Measurements from ENCODE around the gene TXNDC5. TPM values are rescaled to one million over a fixed set of nuclear protein-coding genes. Genes with fewer than 3 reads are reported as not detected.
"Not testable (repeated sequence)": the region's sequence is repeated elsewhere in the genome, so short reads cannot be mapped to it uniquely, and the experiment has no call there.

Gene TXNDC5
- total RNA-seq, 4 donors from 2014 or later = 17.2 to 217 (median 65.2) TPM

DNA sequence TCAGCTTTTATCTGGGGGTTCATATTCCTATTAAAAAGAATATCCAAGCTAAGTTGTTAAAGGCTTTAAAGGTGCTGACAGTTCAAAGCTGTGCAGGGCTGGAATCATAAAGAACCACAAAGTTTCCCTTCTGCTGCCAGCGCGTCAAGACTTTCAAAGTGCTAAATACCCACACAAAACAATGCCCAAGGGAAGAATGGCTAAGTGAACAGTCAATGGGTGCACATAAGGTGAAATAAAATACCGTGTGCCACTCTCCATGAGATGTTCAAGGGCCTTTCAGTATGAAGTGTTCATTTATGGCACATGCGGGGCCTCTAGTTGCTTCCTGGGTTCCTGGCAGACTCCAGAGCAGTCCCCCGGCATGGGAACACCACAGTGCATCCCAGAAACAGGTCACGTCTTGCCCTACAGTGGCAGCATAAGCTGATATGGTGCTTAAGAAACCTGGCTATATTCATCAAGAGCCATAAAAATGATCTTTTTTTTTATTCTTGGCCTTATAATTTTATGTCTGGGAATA is 14.1 kb downstream of the TXNDC5 start:
- TF ChIP-seq POLR2AphosphoS5 (IDR thresholded peaks at IDR 0.05) (no peak), POLR2A (IDR thresholded peaks at IDR 0.05) (no peak), EP300 (IDR thresholded peaks at IDR 0.05; ENCODE audit: low read depth) (no peak)
- TF ChIP-seq, protein P1, sequence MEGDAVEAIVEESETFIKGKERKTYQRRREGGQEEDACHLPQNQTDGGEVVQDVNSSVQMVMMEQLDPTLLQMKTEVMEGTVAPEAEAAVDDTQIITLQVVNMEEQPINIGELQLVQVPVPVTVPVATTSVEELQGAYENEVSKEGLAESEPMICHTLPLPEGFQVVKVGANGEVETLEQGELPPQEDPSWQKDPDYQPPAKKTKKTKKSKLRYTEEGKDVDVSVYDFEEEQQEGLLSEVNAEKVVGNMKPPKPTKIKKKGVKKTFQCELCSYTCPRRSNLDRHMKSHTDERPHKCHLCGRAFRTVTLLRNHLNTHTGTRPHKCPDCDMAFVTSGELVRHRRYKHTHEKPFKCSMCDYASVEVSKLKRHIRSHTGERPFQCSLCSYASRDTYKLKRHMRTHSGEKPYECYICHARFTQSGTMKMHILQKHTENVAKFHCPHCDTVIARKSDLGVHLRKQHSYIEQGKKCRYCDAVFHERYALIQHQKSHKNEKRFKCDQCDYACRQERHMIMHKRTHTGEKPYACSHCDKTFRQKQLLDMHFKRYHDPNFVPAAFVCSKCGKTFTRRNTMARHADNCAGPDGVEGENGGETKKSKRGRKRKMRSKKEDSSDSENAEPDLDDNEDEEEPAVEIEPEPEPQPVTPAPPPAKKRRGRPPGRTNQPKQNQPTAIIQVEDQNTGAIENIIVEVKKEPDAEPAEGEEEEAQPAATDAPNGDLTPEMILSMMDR (IDR thresholded peaks at IDR 0.05) = no peak
- Histone ChIP-seq H3K4me3 (no peak overlapping the region), H3K27ac (peak overlapping the region in 1 of 4 donors; percentile 32), H3K36me3 (peaks cover 0 to 47% (median 17%) of the 10 kb centered on the region in 4 donors), H3K27me3 (no peaks in the 10 kb centered on the region), H3K4me1 (peaks cover 0 to 15% (median 8%) of the 10 kb centered on the region in 4 donors), H3K9me3 (no peaks in the 10 kb centered on the region)
- no peak for DNase-seq
- 90 to 92% methylated on average over 3 to 6 of the region's 6 CpGs for WGBS, 2 donors (ENCODE audit: low coverage in 1 of 2)
- intact Hi-C loops (cut with DNase I; ENCODE audit: low total_unique reads) (no loop called here), in situ Hi-C loops (cut with MboI; ENCODE audit: low pct_ligation_motif_present in 1 of 4, low pct_unique_long_range_greater_than_20kb in 1 of 4, low sequenced_read_pairs in 3 of 4) (loop anchor here in 1 of 4 donors (10.0 kb wide), 1 partner anchor 88 kb away; no protein-coding TSS in a partner anchor)

DNA sequence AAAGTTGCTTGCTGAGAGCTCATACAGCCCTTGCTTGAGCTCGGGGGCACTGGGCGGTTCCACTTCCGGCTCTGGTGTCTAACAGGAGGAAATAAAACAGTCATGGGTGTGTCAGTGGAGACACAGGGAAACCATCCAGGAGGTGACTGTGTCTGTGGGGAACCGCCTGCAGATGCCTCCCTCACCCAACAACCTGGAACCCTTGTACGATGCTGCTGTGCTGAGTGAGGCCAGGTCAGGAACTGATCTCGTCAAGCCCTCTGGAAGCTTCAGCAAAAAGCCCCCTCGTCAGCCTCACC is 15.5 kb downstream of the TXNDC5 start:
- 81% methylated on average over 7 of the region's 7 CpGs; no CpG with 5 or more reads in 1 of the 2 donors for WGBS, 2 donors (ENCODE audit: low coverage in 1 of 2)
- H3K27me3 ChIP-seq = no peaks in the 10 kb centered on the region
- intact Hi-C loops (cut with DNase I; ENCODE audit: low total_unique reads) (no loop called here), in situ Hi-C loops (cut with MboI; ENCODE audit: low pct_ligation_motif_present in 1 of 4, low pct_unique_long_range_greater_than_20kb in 1 of 4, low sequenced_read_pairs in 3 of 4) (loop anchor here in 1 of 4 donors (10.0 kb wide), 1 partner anchor 90 kb away; no protein-coding TSS in a partner anchor)
- no peak overlapping the region for H3K4me3 ChIP-seq
- peak in 1 of 3 donors; percentile 1 for TF ChIP-seq POLR2AphosphoS5 (IDR thresholded peaks at IDR 0.05)
- no peak for TF ChIP-seq POLR2A (IDR thresholded peaks at IDR 0.05)
- H3K36me3 ChIP-seq = peaks cover 0 to 54% (median 17%) of the 10 kb centered on the region in 4 donors
- H3K9me3 ChIP-seq = no peaks in the 10 kb centered on the region
- DNase-seq = peak; percentile 46
- H3K27ac ChIP-seq = peak overlapping the region in 2 of 4 donors; percentile 39 to 42
- H3K4me1 ChIP-seq = peaks cover 0 to 15% (median 3%) of the 10 kb centered on the region in 4 donors

DNA sequence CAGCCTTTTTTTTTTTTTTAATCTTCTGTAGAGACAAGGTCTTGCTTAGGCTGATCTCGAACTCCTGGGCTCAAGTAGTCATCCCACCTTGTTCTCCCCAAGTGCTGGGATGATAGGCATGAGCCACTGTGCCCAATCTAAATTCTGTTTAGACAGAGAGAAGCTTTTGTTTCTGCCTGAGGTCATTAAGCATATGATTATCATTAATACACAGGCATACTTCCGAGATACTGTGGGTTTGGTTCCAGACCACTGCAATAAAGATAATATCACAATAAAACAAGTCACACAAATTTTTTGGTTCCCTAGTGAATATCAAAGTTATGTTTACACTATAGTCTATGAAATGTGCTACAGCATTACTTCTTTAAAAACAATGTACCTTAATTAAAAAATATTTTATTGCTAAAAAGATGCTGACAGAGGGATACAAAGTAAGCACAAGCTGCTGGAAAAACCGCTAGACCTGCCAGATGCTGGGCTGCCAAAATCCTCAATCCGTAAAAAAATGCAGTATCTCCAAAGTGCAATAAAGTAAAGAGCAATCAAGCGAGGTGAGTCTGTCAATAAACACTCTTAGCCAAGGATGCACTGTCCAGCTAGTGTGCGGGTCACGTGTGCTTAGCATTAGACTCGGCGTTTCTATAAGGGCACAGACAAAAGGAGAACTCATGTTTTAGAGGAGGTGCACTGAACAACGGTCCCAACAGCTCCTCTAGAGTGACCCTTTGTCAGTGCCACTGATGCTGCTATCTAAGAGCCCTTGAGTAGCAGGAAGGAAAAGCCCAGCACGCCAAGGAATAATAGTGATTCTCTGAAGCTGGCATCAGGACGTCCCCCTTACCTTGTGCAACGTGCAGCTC is 16.1 kb downstream of the TXNDC5 start:
- Histone ChIP-seq H3K9me3 (no peaks in the 10 kb centered on the region), H3K4me1 (peaks cover 0 to 15% (median 3%) of the 10 kb centered on the region in 4 donors), H3K27ac (peak overlapping the region in 2 of 4 donors; percentile 39 to 42), H3K27me3 (no peaks in the 10 kb centered on the region), H3K36me3 (peaks cover 0 to 54% (median 17%) of the 10 kb centered on the region in 4 donors), H3K4me3 (no peak overlapping the region)
- in situ Hi-C loops (cut with MboI; ENCODE audit: low pct_ligation_motif_present in 1 of 4, low pct_unique_long_range_greater_than_20kb in 1 of 4, low sequenced_read_pairs in 3 of 4) (loop anchor here in 1 of 4 donors (10.0 kb wide), 1 partner anchor 90 kb away; no protein-coding TSS in a partner anchor), intact Hi-C loops (cut with DNase I; ENCODE audit: low total_unique reads) (no loop called here)
- WGBS, 2 donors (ENCODE audit: low coverage in 1 of 2) = 54 to 69% methylated on average over 6 to 13 of the region's 13 CpGs
- TF ChIP-seq POLR2AphosphoS5 (IDR thresholded peaks at IDR 0.05) = peak in 1 of 3 donors; percentile 10
- TF ChIP-seq EP300 (IDR thresholded peaks at IDR 0.05; ENCODE audit: low read depth) = no peak
- TF ChIP-seq POLR2A (IDR thresholded peaks at IDR 0.05) = no peak
- no peak for DNase-seq

DNA sequence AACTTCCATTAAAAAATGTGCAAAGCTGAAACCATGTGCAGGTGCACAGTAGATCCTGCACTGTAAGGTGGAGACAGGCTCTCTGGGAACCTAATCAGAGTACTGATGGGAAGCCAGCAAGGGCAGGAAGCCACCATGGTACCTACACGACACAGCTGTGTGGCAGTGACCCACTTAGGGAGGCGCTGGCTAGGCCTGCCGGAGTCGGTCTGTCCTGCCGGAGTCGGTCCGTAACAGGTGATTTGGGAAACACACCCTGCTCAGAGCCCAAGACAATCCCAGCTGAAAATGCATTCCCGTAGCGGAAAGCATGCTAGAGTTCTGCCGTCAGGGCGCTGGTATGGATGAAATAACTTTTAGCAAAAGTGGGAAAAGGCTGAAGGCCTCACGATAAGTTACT is 17.2 kb downstream of the TXNDC5 start:
- peaks cover 0 to 8% (median 0%) of the 10 kb centered on the region in 4 donors for H3K4me1 ChIP-seq
- H3K27me3 ChIP-seq = no peaks in the 10 kb centered on the region
- 93% methylated on average over 12 of the region's 12 CpGs; no CpG with 5 or more reads in 1 of the 2 donors for WGBS, 2 donors (ENCODE audit: low coverage in 1 of 2)
- intact Hi-C loops (cut with DNase I; ENCODE audit: low total_unique reads) = no loop called here
- no peak for DNase-seq
- H3K9me3 ChIP-seq = no peaks in the 10 kb centered on the region
- H3K4me3 ChIP-seq = no peak overlapping the region
- no peak overlapping the region for H3K27ac ChIP-seq
- in situ Hi-C loops (cut with MboI; ENCODE audit: low pct_ligation_motif_present in 1 of 4, low pct_unique_long_range_greater_than_20kb in 1 of 4, low sequenced_read_pairs in 3 of 4) = loop anchor here in 1 of 4 donors (10.0 kb wide), 1 partner anchor 91 kb away; no protein-coding TSS in a partner anchor
- no peak for TF ChIP-seq POLR2AphosphoS5 (IDR thresholded peaks at IDR 0.05)
- TF ChIP-seq, protein P1 (IDR thresholded peaks at IDR 0.05) = no peak
- TF ChIP-seq EP300 (IDR thresholded peaks at IDR 0.05; ENCODE audit: low read depth) = no peak
- TF ChIP-seq POLR2A (IDR thresholded peaks at IDR 0.05) = no peak
- H3K36me3 ChIP-seq = peaks cover 0 to 58% (median 19%) of the 10 kb centered on the region in 4 donors

DNA sequence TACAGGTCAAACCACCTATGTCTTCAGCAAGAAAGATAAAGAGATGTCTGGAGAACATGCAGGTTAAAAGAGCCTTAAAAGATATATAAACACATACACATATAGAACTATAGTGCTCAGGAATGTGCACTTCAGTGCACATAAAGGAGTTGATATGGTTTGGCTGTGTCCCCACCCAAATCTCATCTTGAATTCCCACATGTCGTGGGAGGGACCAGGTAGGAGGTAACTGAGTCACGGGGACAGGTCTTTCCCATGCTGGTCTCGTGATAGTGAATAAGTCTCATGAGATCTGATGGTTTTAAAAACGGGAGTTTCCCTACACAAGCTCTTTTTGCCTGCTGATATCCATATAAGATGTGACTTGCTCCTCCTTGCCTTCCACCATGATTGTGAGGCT is 18.2 kb downstream of the TXNDC5 start:
- H3K36me3 ChIP-seq = peaks cover 0 to 55% (median 14%) of the 10 kb centered on the region in 4 donors
- H3K4me3 ChIP-seq; intact Hi-C loops (cut with DNase I; ENCODE audit: low total_unique reads); DNase-seq; H3K27me3 ChIP-seq; H3K9me3 ChIP-seq; H3K27ac ChIP-seq; H3K4me1 ChIP-seq: not testable (repeated sequence)
- 93 to 100% methylated on average over 1 to 4 of the region's 4 CpGs for WGBS, 2 donors (ENCODE audit: low coverage in 1 of 2)
- in situ Hi-C loops (cut with MboI; ENCODE audit: low pct_ligation_motif_present in 1 of 4, low pct_unique_long_range_greater_than_20kb in 1 of 4, low sequenced_read_pairs in 3 of 4) = loop anchor here in 1 of 4 donors (10.0 kb wide), 1 partner anchor 92 kb away; no protein-coding TSS in a partner anchor

Data from transverse colon (tissue), 4 donors.